GM19324 (cell line): ENCODE measurements around the gene CHN2.
"Not testable (repeated sequence)": the region's sequence is repeated elsewhere in the genome, so short reads cannot be mapped to it uniquely, and the experiment has no call there.

Source experiments
- ATAC-seq: cut with Tn5 transposase; IDR thresholded peaks from one replicate; pipeline ENCODE4 v1.9.1; 2021; ENCODE audit warnings: mild to moderate bottlenecking, moderate library complexity; ENCODE audit not compliant: unreplicated experiment, low FRiP score

The CHN2 gene

DNA sequence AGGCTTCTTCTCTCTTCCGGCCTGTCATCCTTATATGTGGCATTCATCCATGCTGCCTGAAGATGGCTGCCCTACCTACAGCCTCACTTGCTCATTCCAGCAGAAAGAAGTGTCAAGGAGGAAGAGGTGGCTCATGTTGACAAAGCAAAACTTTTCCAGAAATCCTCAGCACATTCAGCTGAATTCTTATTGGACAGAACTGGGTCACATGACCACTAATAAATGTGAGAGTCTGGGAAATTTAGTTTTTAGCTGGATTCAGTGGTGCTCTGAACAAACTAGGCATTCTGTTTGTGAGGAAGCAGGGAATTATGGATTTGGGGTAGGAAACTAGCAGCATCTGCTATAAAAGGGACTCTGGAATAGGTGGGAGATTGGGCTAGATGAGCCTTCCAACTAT lies 58.6 kb downstream of the CHN2 start:
- no peak for ATAC-seq

DNA sequence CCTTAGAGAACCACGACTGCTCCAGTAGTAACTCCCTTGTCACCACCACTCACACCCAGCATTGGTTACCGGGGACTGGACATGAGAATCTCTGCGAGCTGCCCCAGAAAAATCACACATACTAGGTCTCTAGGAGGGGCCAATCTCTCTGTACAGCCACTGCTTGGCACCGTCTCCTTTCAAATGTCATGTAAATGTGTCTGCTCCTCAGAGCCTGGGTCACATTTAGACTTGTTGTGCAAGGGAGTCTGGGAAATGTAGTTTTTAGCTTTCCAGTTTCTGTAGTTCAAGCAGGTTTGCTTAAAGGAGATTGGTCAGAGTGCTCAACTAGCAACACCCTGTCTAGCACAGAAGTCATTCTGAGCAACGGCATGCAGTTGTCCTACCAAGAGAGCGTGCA lies 60.0 kb downstream of the CHN2 start:
- no peak for ATAC-seq

DNA sequence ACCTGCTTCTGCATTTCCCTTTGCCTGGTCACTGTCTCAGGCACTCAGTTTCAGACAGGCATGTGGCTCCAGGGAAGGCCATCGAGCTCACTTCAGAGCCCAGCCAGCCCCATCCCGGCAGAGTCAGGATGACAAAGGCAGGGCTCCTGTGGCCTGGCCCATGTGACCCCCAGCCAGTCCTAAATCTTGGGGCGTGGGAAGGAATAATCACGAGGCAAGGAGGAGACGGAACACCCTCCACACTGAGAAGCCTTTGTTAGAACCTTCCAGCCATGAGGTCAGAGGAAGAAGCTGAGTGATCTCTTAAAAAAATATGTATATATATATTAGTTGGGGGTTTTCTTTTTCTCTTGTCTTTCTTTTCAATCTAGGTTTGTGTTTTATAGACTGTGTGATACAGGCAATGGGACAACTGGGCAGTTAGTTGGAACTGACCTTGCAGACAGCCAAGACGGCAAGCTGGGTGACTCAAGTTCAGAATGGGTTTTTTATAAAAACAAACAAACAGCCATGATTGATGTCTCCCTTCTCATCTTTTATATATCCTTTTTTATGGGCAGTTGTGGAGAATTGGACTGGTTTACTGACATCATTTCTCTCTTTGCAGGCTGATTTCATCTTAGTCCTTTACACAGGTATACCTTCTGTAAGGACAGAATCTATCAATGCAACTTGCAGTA lies 60.8 kb downstream of the CHN2 start:
- ATAC-seq: no peak

DNA sequence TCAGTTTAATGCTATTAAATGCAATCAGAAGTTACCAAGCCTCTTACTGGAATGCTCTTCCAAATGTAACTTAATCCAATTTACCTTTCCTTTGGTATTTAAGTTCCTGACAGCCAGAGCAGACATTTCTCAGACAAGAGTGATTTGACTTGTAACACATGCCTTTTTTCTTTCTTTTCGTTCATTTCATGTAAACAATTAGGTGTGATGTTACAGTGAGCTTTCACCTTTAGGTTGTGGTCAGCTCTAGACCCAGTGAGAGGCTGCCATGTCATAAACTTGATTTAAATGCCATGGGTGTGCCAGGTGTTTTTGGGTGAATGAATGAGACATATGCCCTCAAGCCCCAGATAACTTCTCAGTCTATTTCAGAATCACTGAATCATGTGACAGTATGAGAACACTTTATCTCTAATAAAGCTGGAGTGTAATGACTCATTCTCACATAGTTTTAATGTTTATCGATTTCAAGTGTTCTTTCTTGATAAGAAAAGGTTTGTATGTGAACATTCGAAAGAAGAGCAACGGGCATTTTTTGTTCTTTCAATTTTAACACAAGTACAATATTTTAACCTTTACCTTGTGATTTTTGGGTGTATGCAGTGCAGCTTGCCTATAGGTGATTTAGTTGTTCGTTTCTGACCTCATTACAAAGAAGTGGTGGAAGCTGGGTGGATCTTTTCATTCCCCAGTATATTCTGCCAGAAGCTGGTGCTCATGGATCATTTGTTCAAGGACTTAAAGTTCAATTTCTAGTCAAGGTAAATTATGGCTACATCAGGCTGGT lies 61.5 kb downstream of the CHN2 start:
- no peak for ATAC-seq

DNA sequence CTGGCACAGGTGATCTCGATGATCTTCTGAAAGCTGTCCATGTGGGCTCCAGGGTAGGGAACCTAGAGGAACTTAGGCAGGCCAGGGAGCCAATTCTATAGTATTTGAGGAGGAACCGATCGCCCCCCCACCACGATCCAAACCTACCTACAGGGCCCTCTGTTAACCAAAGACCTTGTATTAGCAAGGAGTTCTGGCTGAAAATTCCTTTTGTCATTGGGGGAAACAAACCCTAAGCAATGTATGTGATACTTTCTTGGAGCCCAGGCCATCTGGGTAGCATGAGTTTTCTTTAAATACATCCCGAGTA lies 62.1 kb downstream of the CHN2 start:
- ATAC-seq: no peak

DNA sequence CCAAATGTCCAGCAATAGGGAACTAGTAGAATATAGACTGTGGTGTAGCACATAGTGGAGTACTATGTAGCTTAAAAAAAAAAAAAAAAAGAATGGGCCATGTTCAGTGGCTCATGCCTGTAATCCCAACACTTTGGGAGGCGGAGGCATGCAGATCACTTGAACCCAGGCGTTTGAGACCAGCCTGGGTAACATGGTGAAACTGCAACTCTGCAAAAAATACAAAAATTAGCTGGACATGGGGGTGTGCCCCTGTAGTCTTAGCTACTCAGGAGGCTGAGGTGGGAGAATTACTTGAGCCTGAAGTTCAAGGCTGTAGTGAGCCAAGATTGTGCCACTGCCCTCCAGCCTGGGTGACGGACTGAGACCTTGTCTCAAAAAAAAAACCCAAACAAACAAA lies 64.4 kb downstream of the CHN2 start:
- no peak for ATAC-seq

DNA sequence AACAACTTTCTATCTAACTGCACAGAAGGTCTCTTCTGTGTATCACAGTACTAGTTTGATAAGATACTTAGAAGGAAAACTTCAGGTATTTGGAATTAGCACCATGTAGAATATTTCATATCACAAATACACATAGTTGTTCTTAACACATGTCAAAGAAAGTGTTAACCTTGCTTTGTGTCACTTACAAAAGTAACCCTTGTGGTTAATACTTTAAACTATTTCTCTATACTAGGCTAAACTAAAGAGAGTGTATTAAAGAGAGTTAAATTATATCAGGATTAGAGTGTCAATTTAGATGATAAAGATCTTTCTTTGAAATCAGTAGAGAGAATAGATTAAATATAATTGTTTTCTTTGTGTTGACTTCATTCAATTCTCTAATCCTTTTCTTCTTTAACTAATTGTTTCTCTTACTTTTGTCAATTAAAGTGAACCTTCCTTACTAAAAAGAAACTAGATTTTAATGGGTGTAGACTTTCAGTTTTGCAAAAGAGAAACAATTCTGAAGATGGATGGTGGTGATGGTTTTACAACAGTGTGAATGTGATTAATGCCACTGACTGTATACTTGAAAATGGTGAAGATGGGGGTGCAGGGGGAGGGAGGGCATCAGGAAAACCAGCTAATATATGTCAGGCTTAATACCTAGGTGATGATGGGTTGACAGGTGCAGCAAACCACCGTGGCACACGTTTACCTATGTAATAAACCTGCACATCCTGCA lies 67.8 kb downstream of the CHN2 start:
- no peak for ATAC-seq

DNA sequence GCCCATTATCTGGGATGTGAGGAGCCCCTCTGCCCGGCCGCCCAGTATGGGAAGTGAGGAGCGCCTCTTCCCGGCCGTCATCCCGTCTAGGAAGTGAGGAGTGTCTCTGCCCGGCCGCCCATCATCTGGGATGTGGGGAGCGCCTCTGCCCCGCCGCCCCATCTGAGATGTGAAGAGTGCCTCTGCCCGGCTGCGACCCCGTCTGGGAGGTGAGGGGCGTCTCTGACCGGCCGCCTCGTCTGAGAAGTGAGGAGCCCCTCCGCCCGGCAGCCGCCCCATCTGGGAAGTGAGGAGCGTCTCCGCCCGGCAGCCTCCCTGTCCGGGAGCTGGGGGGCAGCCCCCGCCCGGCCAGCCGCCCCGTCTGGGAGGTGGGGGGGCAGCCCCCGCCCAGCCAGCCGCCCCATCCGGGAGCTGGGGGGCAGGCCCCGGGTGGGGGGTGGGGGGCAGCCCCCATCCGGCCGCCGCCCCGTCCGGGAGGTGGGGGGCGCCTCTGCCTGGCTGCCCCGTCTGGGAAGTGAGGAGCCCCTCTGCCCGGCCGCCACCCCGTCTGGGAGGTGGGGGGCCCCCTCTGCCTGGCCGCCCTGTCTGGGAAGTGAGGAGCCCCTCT lies 69.1 kb downstream of the CHN2 start:
- ATAC-seq: not testable (repeated sequence)

DNA sequence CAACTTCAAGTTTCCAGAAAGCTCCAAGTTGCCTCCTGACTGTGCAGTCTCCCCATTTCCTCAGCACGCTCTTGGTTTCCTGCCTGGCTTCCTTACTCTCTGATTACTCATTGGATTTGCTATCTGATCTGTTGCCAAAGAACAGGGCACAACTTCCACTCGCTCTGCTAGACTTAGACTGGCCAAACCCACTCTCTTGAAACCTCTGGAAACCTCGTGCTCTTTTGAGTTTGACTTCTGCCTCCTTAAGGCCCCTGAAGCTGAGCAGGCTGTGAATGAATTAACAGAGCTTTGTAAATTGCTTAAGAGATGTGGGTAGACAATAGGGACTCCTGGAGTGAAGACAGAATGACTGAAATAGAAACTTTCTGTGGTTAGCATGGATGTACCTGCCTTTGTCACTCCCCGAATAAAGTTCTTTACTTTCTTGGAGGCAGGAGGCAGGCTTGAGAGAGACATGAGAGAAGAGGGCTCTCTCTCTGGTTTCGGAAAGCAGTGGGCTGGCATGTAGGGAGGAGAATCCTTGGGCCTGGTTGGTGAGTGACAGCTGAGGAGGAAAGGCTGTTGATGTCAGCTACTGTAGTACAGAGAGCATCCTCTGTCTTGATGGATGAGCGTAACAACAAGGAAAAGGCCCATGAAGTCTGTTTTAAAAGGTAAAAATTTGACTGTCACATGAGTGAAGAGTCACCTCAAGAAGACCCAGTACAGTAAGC lies 70.8 kb downstream of the CHN2 start:
- no peak for ATAC-seq

DNA sequence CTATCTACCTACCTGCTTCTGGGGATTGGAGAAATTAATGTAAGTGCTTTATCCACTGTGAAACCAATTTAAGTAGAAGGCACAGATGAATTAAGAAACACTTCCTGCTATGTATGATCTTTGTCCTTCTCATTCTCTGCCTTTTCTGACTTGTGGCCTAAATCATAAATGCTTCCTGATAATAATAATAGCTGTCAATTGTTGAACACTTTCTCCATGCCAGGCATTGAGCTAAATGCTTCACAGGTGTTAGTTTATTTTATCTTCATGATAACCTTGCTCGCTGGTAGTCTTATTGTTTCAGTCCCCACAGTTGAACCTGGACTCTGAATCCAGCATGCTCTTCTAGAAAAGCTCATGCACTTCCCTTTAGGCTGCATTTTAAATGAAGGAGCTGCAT lies 75.4 kb downstream of the CHN2 start:
- no peak for ATAC-seq

DNA sequence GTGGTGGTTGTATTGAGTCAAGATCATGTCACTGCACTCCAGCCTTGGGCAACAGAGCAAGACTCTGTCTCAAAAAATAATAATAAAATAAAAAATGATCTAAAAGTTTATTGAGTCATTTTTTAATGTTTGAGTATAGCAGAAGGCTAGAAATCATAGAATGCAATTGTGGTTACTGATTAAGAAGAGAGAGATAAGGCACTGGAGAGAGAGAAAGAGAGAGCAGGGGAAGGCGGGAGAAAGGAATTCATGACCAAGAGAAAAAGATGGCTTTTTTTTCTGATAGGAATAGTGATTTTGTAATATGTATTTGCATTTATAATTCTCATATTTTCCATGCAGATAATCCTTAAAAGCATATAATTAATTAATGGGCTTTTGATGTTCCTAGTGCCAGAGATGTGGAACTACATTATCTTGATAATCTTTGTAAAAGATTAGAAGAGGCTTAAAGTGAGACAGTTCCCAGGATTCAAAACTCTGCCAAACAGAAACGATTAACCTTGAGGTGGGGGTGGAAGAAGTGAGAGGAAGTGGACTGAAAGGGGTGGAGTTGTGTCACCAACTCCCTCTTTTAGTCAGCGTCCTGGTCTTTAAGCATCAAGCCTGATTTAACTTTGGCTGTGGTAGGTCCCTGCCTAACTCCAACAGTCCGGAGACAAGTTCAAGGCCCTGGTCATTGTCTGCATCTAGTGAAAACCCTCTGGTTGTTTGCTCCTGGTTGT lies 76.2 kb downstream of the CHN2 start:
- ATAC-seq: no peak

DNA sequence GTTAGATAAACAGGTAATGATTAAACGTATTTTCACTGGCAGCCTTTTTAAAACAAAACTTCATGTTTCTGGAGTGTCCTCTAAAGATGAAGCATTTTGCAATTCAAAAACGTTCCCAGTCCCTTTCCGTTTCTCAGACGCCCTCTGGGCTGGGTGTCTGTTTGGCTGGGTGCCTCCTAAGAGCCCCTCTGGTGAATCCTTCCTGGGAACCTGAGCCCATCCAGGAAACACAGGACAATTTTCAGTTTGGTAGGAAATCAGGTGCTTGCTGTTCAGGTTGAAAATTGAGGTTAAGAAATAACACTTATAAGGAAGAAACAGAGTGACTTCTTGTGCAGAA lies 76.7 kb downstream of the CHN2 start:
- ATAC-seq: no peak

DNA sequence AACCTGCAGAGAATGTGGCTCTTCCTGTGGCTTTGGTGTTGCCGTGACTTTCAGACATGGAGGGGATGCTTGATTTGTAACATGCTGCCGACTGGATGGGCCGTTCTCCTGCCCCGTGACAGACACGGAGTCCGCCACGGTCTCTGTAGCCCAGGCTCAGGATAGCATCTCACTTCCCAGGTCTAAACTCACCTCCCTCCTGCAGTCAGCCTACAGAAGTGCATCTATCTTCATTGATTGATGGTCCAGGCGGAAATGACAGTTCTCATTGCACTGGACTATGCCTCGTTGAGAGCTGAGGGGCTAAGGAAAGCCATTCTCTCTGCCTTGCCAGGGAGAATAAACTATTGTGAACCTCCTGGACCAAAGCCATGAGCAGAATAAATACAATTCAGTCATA lies 77.5 kb downstream of the CHN2 start:
- ATAC-seq: no peak

DNA sequence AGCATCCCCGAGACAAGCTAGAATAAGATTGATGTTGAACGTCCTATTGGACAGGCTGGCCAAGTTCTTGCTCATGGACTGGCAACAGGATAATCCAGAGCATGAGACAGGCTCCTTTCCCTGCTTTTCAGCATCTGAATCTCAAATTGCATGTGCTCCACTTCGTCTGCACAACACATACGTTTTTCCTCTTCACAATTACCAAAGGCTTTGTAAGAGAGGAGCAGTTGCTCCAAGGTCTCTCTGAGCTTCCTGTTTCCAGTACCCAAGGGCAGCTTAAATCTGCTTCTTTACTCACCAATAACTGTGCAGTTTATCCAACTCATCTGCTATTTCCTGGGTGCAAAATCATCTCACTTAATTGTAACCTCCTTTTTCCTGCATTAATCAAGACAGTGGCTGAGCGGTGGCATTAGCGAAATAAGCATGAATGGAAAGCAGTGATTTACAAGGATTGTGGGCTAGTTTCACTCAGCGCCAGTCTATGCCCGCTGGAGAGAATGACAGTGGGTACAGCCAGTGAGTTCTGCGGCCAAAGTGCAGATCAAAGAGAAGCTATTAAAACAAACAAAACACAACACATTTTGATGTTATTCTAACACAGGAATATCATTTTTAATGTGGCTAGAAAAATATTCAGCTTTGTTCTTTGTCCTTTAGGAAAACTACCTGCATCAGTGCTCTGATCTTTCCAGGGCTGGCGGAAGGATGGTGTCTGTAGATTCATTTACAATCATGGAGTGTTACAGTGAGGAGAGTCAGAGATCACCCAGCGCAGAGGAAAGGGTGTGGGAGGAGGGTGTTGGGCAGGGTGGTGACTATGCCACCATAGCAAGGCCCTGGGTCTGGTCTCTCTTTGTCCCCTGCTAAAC lies 79.8 kb downstream of the CHN2 start:
- ATAC-seq: no peak

DNA sequence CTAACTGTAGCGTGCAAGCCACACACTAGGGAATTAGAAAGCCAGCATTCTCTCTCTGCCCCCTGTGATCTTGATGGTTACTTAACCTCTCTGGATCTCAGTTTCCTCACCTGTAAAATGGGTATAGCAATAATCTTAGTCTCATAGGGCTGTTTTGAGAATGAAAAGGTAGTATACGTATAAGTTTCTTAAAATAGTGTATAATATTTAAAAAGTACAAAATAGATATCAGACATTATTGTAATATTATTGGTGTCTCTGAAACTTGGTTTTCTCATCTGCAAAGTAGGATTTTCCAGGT lies 80.4 kb downstream of the CHN2 start:
- no peak for ATAC-seq

DNA sequence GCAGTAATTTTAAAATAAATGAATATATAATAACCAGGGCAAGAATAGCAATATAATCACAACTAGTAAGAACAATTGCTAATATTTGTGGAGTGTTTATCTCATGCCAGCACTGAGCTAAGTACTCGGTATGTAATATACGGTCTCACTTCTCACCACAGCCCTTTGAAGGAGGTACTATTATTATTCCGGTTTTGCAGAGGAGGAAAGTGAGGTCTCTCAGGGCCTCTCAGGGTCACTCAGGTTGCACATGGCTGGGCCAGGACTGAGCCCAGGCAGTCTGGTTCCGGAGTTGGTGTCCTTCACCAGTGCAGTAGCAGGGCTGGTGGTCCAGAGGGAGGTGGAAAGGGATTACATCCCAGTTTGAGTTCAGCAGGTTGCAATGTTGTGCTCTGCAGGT lies 80.9 kb downstream of the CHN2 start:
- no peak for ATAC-seq

DNA sequence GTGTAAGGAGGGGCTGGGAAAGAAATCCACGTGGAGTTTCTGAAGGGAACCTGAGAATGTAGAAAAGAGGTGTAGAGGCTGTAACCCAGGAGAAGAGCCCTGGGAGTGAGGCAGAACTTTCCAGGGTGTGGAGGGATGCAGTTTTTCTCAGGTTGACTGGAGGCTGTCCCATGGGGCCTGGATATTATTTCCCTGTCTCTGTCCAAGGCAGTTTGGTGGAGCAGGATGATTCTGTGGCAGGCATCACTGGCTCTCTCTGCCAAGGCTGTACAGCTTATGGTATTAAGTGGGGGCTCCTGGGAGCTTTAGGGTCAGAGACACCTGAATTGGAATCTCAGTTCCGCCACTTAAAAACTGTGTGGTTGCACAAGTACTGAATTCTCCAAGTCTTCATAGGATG lies 81.6 kb downstream of the CHN2 start:
- no peak for ATAC-seq

DNA sequence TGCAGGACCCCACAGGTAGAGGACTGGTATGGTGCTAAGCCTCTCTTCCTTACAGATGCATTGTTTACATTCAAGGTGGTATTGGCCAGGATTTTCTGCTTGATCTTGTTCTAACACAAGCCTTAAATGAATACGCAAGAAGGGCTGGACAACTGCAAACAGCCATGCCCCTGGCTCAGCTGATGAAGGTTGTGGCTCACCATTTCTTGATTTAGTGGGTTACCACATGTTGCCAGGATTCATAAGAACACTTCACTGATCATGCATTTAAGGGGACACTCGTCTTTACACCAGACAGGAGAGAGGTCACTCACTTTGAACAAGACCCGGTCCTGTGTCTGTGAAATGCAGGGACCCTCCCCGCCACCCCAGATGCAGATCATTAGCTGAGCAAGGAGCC lies 82.2 kb downstream of the CHN2 start:
- no peak for ATAC-seq

DNA sequence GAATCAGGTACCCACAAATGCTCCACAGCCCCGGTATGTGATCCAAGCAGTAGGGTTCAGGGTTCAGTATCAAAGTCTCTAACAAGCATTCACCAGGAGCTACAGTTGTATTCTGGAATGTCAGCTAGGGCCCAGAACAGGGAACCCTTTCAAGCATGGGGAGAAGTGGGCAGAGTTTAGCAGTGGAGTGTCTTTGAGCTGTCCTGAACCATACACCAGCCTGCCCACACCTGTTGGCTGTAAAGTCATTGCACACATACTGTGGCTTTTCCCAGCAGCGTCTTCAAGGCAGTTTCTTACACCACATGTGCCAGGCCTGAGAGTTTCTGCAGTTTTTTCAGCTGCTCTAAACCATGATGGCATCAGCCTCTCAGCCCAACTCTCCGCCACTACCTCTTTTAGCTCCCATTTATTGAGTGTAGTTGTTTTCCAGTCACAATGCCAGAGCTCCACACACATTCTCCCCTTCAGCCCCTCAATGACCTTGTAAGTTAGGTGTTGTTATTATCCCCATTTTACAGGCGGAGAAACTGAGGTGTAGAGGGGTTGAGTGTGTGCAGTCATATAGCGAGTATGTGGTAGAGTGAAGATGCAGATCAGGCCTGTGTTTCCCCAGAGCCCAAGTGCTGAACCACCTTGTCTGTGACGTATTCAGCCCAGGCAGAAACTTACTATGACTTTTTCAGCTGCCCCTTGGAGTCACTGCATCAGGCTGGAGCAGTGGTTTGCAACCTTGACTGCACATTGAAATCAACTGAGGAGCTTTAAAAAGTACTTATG lies 83.1 kb downstream of the CHN2 start:
- no peak for ATAC-seq
